SIG-M5 treated with dmso at 0.1 percent for 504 hours (cell line): ENCODE data around the gene VASH1.

ENCODE experiments used
- DNase-seq: peaks from one replicate; lab custom pipeline; 2025; ENCODE audit not compliant: unreplicated experiment; lab: John Stamatoyannopoulos, UW

The VASH1 gene

GRCh38 chr14:76742185-76742584 is 19.1 kb upstream of the VASH1 start:
- no peak for DNase-seq

GRCh38 chr14:76742966-76743365 is 18.3 kb upstream of the VASH1 start:
- peak; percentile 55 for DNase-seq

- no peak for DNase-seq
These were observed 8.5 kb upstream of the VASH1 start for GRCh38 chr14:76752744-76753143.

- no peak for DNase-seq
These were observed 7.6 kb upstream of the VASH1 start for GRCh38 chr14:76753541-76754198.

GRCh38 chr14:76754586-76754985 is 6.7 kb upstream of the VASH1 start:
- DNase-seq, result no peak

- DNase-seq, result no peak
These were observed 5.5 kb upstream of the VASH1 start for GRCh38 chr14:76755610-76756370.

GRCh38 chr14:76756371-76756750 is 4.9 kb upstream of the VASH1 start:
- no peak for DNase-seq

- no peak for DNase-seq
These were observed 1.7 kb upstream of the VASH1 start for GRCh38 chr14:76759589-76759988.

GRCh38 chr14:76760331-76761135 is 735 bp upstream of the VASH1 start:
- no peak for DNase-seq

GRCh38 chr14:76761960-76762410 is 717 bp downstream of the VASH1 start:
- no peak for DNase-seq

- DNase-seq, result no peak
These were observed 1.3 kb downstream of the VASH1 start for GRCh38 chr14:76762411-76763095.

- DNase-seq, result no peak
These were observed 2.1 kb downstream of the VASH1 start for GRCh38 chr14:76763096-76764041.

- no peak for DNase-seq
These were observed 4.2 kb downstream of the VASH1 start for GRCh38 chr14:76765461-76765931.

- DNase-seq, result peak; percentile 89
These were observed 6.7 kb downstream of the VASH1 start for GRCh38 chr14:76767681-76768656.

- DNase-seq, result no peak
These were observed 7.6 kb downstream of the VASH1 start for GRCh38 chr14:76768671-76769500.

GRCh38 chr14:76769636-76770292 is 8.5 kb downstream of the VASH1 start:
- DNase-seq, result no peak
